Keratinocyte (primary cell): ENCODE data around the gene POMP. TPM values are rescaled to one million over a fixed set of nuclear protein-coding genes. Genes with fewer than 3 reads are reported as not detected.

ENCODE experiments used
- DNase-seq: peaks from one replicate; pipeline ENCODE4 v3.0.0-alpha.2; 2011; ENCODE audit warnings: low read depth, missing footprints, low spot score
- FAIRE-seq: peaks from 2 replicates; lab custom pipeline; 2011; peaks lifted over from hg19 to GRCh38; lab: Jason Lieb, UNC
- H2AFZ ChIP-seq: 2 replicates; pipeline ENCODE4 v1.6.0; 2012; ENCODE audit warnings: low read length, control low read depth, inconsistent platforms; ENCODE audit not compliant: control insufficient read depth
- H3K27ac ChIP-seq: 2 replicates; pipeline ENCODE4 v1.5.1; 2011; ENCODE audit warnings: low read length; ENCODE audit not compliant: control insufficient read depth, insufficient read depth
- H3K27me3 ChIP-seq: 3 replicates; pipeline ENCODE4 v1.6.0; 2011; ENCODE audit warnings: low read length; ENCODE audit not compliant: control insufficient read depth, insufficient read depth; ENCODE audit errors: extremely low read depth
- H3K36me3 ChIP-seq, 2 experiments: 2 replicates in 1 of 2; 3 replicates in 1 of 2; pipeline ENCODE4 v1.5.1; 2011; ENCODE audit warnings: low read length in 2 of 2, mild to moderate bottlenecking in 1 of 2; ENCODE audit not compliant: control insufficient read depth in 2 of 2, insufficient read depth in 2 of 2; ENCODE audit errors: extremely low read depth in 1 of 2
- H3K4me1 ChIP-seq: 3 replicates; pipeline ENCODE4 v1.5.1; 2011; ENCODE audit warnings: low read length; ENCODE audit not compliant: control insufficient read depth, insufficient read depth; ENCODE audit errors: extremely low read depth
- H3K4me2 ChIP-seq: 3 replicates; pipeline ENCODE4 v1.6.0; 2011; ENCODE audit warnings: low read depth, low read length; ENCODE audit not compliant: control insufficient read depth, insufficient read depth; ENCODE audit errors: extremely low read depth
- H3K4me3 ChIP-seq, 3 experiments: fragments of 200-600 bp in 1 of 3; sonication (generic) in 1 of 3; 2 replicates in 2 of 3; 3 replicates in 1 of 3; pipeline ENCODE4 v1.5.1; 2011 to 2016; ENCODE audit warnings: low read length in 3 of 3, mild to moderate bottlenecking in 3 of 3, control low read depth in 2 of 3, inconsistent platforms in 1 of 3, low read depth in 1 of 3, mixed read lengths in 1 of 3, mixed run types in 1 of 3, moderate library complexity in 1 of 3; ENCODE audit not compliant: control insufficient read depth in 2 of 3, insufficient read depth in 2 of 3; ENCODE audit errors: extremely low read depth in 1 of 3
- H3K79me2 ChIP-seq: 2 replicates; pipeline ENCODE4 v1.6.0; 2012; ENCODE audit warnings: low read length; ENCODE audit not compliant: control insufficient read depth, insufficient read depth
- H3K9ac ChIP-seq: 3 replicates; pipeline ENCODE4 v1.6.0; 2011; ENCODE audit warnings: low read length; ENCODE audit not compliant: control insufficient read depth, insufficient read depth; ENCODE audit errors: extremely low read depth
- H3K9me1 ChIP-seq: 3 replicates; pipeline ENCODE4 v1.6.0; 2011; ENCODE audit warnings: low read length; ENCODE audit not compliant: control insufficient read depth, insufficient read depth; ENCODE audit errors: extremely low read depth
- H3K9me3 ChIP-seq: 2 replicates; pipeline ENCODE4 v1.5.1; 2012; ENCODE audit warnings: low read depth, low read length; ENCODE audit not compliant: control insufficient read depth
- H4K20me1 ChIP-seq: 3 replicates; pipeline ENCODE4 v1.6.0; 2011; ENCODE audit warnings: low read length; ENCODE audit not compliant: control insufficient read depth, insufficient read depth; ENCODE audit errors: extremely low read depth
- CTCF ChIP-seq, 3 experiments: IDR thresholded peaks in 1 of 3; conservative IDR thresholded peaks in 1 of 3; optimal IDR thresholded peaks in 1 of 3; 2 replicates in 2 of 3; 3 replicates in 1 of 3; pipeline versions ENCODE3 to v1.5.1; 2011; ENCODE audit warnings: low read length in 3 of 3, mild to moderate bottlenecking in 3 of 3, moderate library complexity in 2 of 3, control low read depth in 1 of 3, inconsistent platforms in 1 of 3; ENCODE audit not compliant: insufficient read depth in 2 of 3; ENCODE audit errors: extremely low read depth in 1 of 3
- EZH2 ChIP-seq: IDR thresholded peaks from one replicate; pipeline ENCODE4 v1.6.1; 2012; ENCODE audit warnings: inconsistent platforms, mild to moderate bottlenecking, low read length, moderate library complexity
- dilution Hi-C: fragments of 300-500 bp; cut with MboI; formaldehyde crosslinking; loops from one replicate; pipeline ENCODE4 v1.7.0; 2020; ENCODE audit warnings: low sequenced_read_pairs; ENCODE audit not compliant: extremely low pct_ligation_motif_present
- polyA plus RNA-seq, 5 experiments: library from polyadenylated mRNA; depleted of rRNA in 3 of 5; stranded (reverse) in 3 of 5; stranded (forward) in 1 of 5; unstranded in 1 of 5; fragments of >200 nt; gene quantifications; 1 replicate in 1 of 5; 2 replicates in 3 of 5; 3 replicates in 1 of 5; pipeline versions ENCODE4 v1.2.1 to v1.2.3, GENCODE V29; 2011 to 2012; ENCODE audit warnings: missing spikeins in 2 of 5, low read depth in 1 of 5, low replicate concordance in 1 of 5

POMP gene
- polyA plus RNA-seq, 1 donor (not counting 4 experiments of a cell fraction or from before 2014, with no cell fraction given), result 136 TPM

GRCh38 chr13:28704282-28704681, 45.4 kb downstream of the POMP start:
- Histone ChIP-seq H3K27ac (no peak overlapping the region), H3K9me3 (no peaks in the 10 kb centered on the region), H3K79me2 (no peaks in the 10 kb centered on the region), H3K4me2 (no peak overlapping the region), H3K9me1 (no peaks in the 10 kb centered on the region), H3K9ac (no peak overlapping the region), H3K4me3 (no peak overlapping the region), H3K4me1 (peaks cover 3% of the 10 kb centered on the region), H2AFZ (no peak overlapping the region), H4K20me1 (no peaks in the 10 kb centered on the region), H3K27me3 (no peaks in the 10 kb centered on the region), H3K36me3 (peaks cover 3 to 5% of the 10 kb centered on the region in 2 experiments)
- no peak for TF ChIP-seq CTCF (optimal IDR thresholded peaks at IDR 0.05 in 1 of 3, IDR thresholded peaks at IDR 0.05 in 1 of 3, conservative IDR thresholded peaks at IDR 0.05 in 1 of 3; ENCODE audit: extremely low read depth in 1 of 3, insufficient read depth in 2 of 3, low read length in 3 of 3)
- TF ChIP-seq EZH2, result no peak
- no peak for DNase-seq
- FAIRE-seq, result no peak
- dilution Hi-C loops, result no loop called here

GRCh38 chr13:28704919-28705318, 46.0 kb downstream of the POMP start:
- Histone ChIP-seq H3K36me3 (peaks cover 3 to 5% of the 10 kb centered on the region in 2 experiments), H3K27ac (no peak overlapping the region), H3K4me2 (no peak overlapping the region), H2AFZ (no peak overlapping the region), H3K4me1 (peaks cover 3% of the 10 kb centered on the region), H3K4me3 (no peak overlapping the region), H3K27me3 (no peaks in the 10 kb centered on the region), H3K9me3 (no peaks in the 10 kb centered on the region), H3K9ac (no peak overlapping the region), H3K9me1 (no peaks in the 10 kb centered on the region), H3K79me2 (no peaks in the 10 kb centered on the region), H4K20me1 (no peaks in the 10 kb centered on the region)
- TF ChIP-seq CTCF (optimal IDR thresholded peaks at IDR 0.05 in 1 of 3, IDR thresholded peaks at IDR 0.05 in 1 of 3, conservative IDR thresholded peaks at IDR 0.05 in 1 of 3; ENCODE audit: extremely low read depth in 1 of 3, insufficient read depth in 2 of 3, low read length in 3 of 3) (no peak), EZH2 (no peak)
- FAIRE-seq, result no peak
- no peak for DNase-seq
- dilution Hi-C loops, result no loop called here
